HEK293 (cell line): Measurements from ENCODE around the gene GBX2.

Experiments used
- CTCF ChIA-PET: fragments of 350-600 bp; formaldehyde crosslinking; extraction: SDS; loops from one replicate; lab custom pipeline; 2021; ENCODE audit warnings: antibody characterized with exemption; lab: Yijun Ruan, JAX
- POLR2A ChIA-PET: fragments of 300-600 bp; formaldehyde crosslinking; extraction: SDS; loops from one replicate; lab custom pipeline; 2020; ENCODE audit warnings: antibody characterized with exemption, inconsistent platforms; lab: Yijun Ruan, JAX
- H3K27ac ChIP-seq: fragments of 200-500 bp; sonication (Bioruptor generic); 2 replicates; pipeline ENCODE4 v1.5.1; 2014; ENCODE audit warnings: low read depth, low read length, control low read depth, inconsistent platforms; ENCODE audit errors: extremely low read depth
- H3K36me3 ChIP-seq, 2 experiments: fragments of 200-500 bp in 1 of 2; sonication (Bioruptor generic) in 1 of 2; 1 replicate in 1 of 2; 2 replicates in 1 of 2; pipeline ENCODE4 v1.5.1; 2014 to 2017; ENCODE audit warnings: inconsistent platforms in 2 of 2, low read length in 2 of 2; ENCODE audit not compliant: control insufficient read depth in 2 of 2, insufficient read depth in 1 of 2
- H3K4me1 ChIP-seq: fragments of 200-500 bp; sonication (Bioruptor generic); 2 replicates; pipeline ENCODE4 v1.5.1; 2014; ENCODE audit warnings: mild to moderate bottlenecking, low read length, inconsistent platforms; ENCODE audit not compliant: control insufficient read depth, insufficient read depth
- H3K4me3 ChIP-seq: 2 replicates; pipeline ENCODE4 v1.5.1; 2011; ENCODE audit warnings: low read depth, mild to moderate bottlenecking, control low read depth, low read length, moderate library complexity
- H3K9me3 ChIP-seq: fragments of 200-500 bp; sonication (Bioruptor generic); 2 replicates; pipeline ENCODE4 v1.5.1; 2014; ENCODE audit warnings: low read depth, low read length, inconsistent platforms; ENCODE audit not compliant: control insufficient read depth, insufficient read depth
- GLIS1 ChIP-seq: fragments of 450-650 bp; formaldehyde crosslinking; IDR thresholded peaks from 2 replicates; pipeline ENCODE4 v1.5.1; 2016; ENCODE audit warnings: missing biosample characterization, missing genetic modification characterization
- IKZF3 ChIP-seq: fragments of 450-650 bp; IDR thresholded peaks from 2 replicates; pipeline ENCODE4 v1.5.0; 2018; ENCODE audit warnings: missing biosample characterization, mild to moderate bottlenecking, missing genetic modification characterization, moderate library complexity
- MEIS1 ChIP-seq: sonication (generic); formaldehyde crosslinking; IDR thresholded peaks from 2 replicates; pipeline ENCODE4 v1.8.1; 2022; ENCODE audit warnings: missing genetic modification reagents, mild to moderate bottlenecking, borderline replicate concordance
- ZBTB1 ChIP-seq: fragments of 450-650 bp; formaldehyde crosslinking; IDR thresholded peaks from 2 replicates; pipeline ENCODE4 v1.5.1; 2016; ENCODE audit warnings: missing biosample characterization, missing genetic modification characterization
- ZBTB21 ChIP-seq: fragments of 450-650 bp; formaldehyde crosslinking; IDR thresholded peaks from 2 replicates; pipeline ENCODE4 v1.5.1; 2017; ENCODE audit warnings: missing biosample characterization, missing genetic modification characterization
- ZNF138 ChIP-seq: fragments of 450-650 bp; formaldehyde crosslinking; IDR thresholded peaks from 2 replicates; pipeline ENCODE4 v1.5.1; 2016; ENCODE audit warnings: missing biosample characterization, missing genetic modification characterization, borderline replicate concordance
- ZNF157 ChIP-seq: fragments of 450-650 bp; formaldehyde crosslinking; IDR thresholded peaks from 2 replicates; pipeline ENCODE4 v1.5.1; 2016; ENCODE audit warnings: missing biosample characterization, missing genetic modification characterization
- ZNF175 ChIP-seq: fragments of 450-650 bp; formaldehyde crosslinking; IDR thresholded peaks from 2 replicates; pipeline ENCODE4 v1.5.1; 2016; ENCODE audit warnings: missing biosample characterization, missing genetic modification characterization
- ZNF274 ChIP-seq, 2 experiments: fragments of 200-500 bp in 1 of 2; fragments of 450-650 bp in 1 of 2; sonication (Bioruptor generic) in 1 of 2; formaldehyde crosslinking in 1 of 2; IDR thresholded peaks; 2 replicates each; pipeline versions ENCODE4 v1.5.1 to v1.6.1; 2014 to 2016; ENCODE audit warnings: borderline replicate concordance in 1 of 2, inconsistent platforms in 1 of 2, low read length in 1 of 2, missing biosample characterization in 1 of 2, missing genetic modification characterization in 1 of 2
- ZNF324 ChIP-seq: fragments of 450-650 bp; formaldehyde crosslinking; IDR thresholded peaks from 2 replicates; pipeline ENCODE4 v1.5.1; 2016; ENCODE audit warnings: missing biosample characterization, missing genetic modification characterization
- ZNF341 ChIP-seq: fragments of 450-650 bp; formaldehyde crosslinking; IDR thresholded peaks from 2 replicates; pipeline ENCODE4; 2016; ENCODE audit warnings: low read depth, missing biosample characterization, missing genetic modification characterization
- ZNF391 ChIP-seq: fragments of 450-650 bp; formaldehyde crosslinking; IDR thresholded peaks from 2 replicates; pipeline ENCODE4 v1.5.1; 2016; ENCODE audit warnings: low read depth, missing biosample characterization, missing genetic modification characterization, borderline replicate concordance
- ZNF433 ChIP-seq: fragments of 450-650 bp; formaldehyde crosslinking; IDR thresholded peaks from 2 replicates; pipeline ENCODE4 v1.5.1; 2016; ENCODE audit warnings: missing biosample characterization, missing genetic modification characterization, low read depth
- ZNF521 ChIP-seq: fragments of 450-650 bp; formaldehyde crosslinking; IDR thresholded peaks from 2 replicates; pipeline ENCODE4 v1.5.1; 2017; ENCODE audit warnings: missing biosample characterization, mild to moderate bottlenecking, missing genetic modification characterization
- ZNF529 ChIP-seq: fragments of 450-650 bp; formaldehyde crosslinking; IDR thresholded peaks from 2 replicates; pipeline ENCODE4 v1.5.1; 2017; ENCODE audit warnings: missing genetic modification characterization, missing biosample characterization; ENCODE audit not compliant: insufficient replicate concordance
- ZNF621 ChIP-seq: fragments of 450-650 bp; formaldehyde crosslinking; IDR thresholded peaks from 2 replicates; pipeline ENCODE4 v1.5.1; 2017; ENCODE audit warnings: missing biosample characterization, missing genetic modification characterization
- ZNF670 ChIP-seq: fragments of 450-650 bp; formaldehyde crosslinking; IDR thresholded peaks from 2 replicates; pipeline ENCODE4 v1.5.1; 2016; ENCODE audit warnings: missing biosample characterization, missing genetic modification characterization, low read depth
- ZNF776 ChIP-seq: fragments of 450-650 bp; formaldehyde crosslinking; IDR thresholded peaks from 2 replicates; pipeline ENCODE4 v1.5.0; 2017; ENCODE audit warnings: missing biosample characterization, missing genetic modification characterization, borderline replicate concordance
- TF ChIP-seq, protein P1 (sequence below): fragments of 450-650 bp; formaldehyde crosslinking; IDR thresholded peaks from 2 replicates; pipeline ENCODE4 v1.5.1; 2017; ENCODE audit warnings: missing biosample characterization, missing genetic modification characterization
- TF ChIP-seq, protein P2 (sequence below): fragments of 450-650 bp; formaldehyde crosslinking; IDR thresholded peaks from 2 replicates; pipeline ENCODE4 v1.5.1; 2016; ENCODE audit warnings: missing biosample characterization, missing genetic modification characterization
- TF ChIP-seq, protein P3 (sequence below): fragments of 450-650 bp; formaldehyde crosslinking; IDR thresholded peaks from 2 replicates; pipeline ENCODE4 v1.5.1; 2016; ENCODE audit warnings: missing biosample characterization, missing genetic modification characterization, borderline replicate concordance

The GBX2 gene

DNA sequence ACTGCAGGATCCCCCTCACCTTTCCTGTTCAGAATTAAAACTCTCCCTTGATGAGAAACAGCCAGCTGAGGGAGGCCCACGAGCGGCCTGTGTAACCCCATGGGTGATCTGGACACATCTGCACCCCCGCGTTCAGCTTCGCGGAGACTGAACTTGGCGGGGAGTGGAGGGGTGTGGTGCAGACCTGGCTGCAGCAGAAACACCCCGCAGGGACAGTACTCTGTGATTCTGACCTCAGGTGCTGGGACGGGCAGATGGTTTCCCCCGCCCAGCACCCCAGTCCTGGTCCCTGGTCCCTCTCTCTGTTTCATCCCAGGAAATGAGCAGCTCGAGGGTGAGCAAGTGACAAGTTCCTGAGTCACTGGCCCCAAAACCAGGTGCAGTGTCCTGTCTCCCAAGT, 41.2 kb downstream of the GBX2 start:
- Histone ChIP-seq H3K36me3 (peaks cover 0 to 10% of the 10 kb centered on the region in 2 experiments; a peak in 1 of 3 replicates), H3K27ac (no peak overlapping the region), H3K4me1 (no peaks in the 10 kb centered on the region), H3K4me3 (no peak overlapping the region), H3K9me3 (no peaks in the 10 kb centered on the region)
- ChIA-PET POLR2A (no interaction called here), CTCF (interaction anchor here (0.6 to 1.7 kb wide), 2 partner anchors 361 to 796 kb away, joined by 3 to 4 read pairs; no protein-coding TSS in a partner anchor)
- TF ChIP-seq ZNF521 (tag by site-specific recombination) = no peak
- TF ChIP-seq ZNF391 (tag by site-specific recombination) = no peak
- TF ChIP-seq, protein P1, sequence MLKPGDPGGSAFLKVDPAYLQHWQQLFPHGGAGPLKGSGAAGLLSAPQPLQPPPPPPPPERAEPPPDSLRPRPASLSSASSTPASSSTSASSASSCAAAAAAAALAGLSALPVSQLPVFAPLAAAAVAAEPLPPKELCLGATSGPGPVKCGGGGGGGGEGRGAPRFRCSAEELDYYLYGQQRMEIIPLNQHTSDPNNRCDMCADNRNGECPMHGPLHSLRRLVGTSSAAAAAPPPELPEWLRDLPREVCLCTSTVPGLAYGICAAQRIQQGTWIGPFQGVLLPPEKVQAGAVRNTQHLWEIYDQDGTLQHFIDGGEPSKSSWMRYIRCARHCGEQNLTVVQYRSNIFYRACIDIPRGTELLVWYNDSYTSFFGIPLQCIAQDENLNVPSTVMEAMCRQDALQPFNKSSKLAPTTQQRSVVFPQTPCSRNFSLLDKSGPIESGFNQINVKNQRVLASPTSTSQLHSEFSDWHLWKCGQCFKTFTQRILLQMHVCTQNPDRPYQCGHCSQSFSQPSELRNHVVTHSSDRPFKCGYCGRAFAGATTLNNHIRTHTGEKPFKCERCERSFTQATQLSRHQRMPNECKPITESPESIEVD = no peak
- TF ChIP-seq ZNF670 = no peak
- TF ChIP-seq, protein P2, sequence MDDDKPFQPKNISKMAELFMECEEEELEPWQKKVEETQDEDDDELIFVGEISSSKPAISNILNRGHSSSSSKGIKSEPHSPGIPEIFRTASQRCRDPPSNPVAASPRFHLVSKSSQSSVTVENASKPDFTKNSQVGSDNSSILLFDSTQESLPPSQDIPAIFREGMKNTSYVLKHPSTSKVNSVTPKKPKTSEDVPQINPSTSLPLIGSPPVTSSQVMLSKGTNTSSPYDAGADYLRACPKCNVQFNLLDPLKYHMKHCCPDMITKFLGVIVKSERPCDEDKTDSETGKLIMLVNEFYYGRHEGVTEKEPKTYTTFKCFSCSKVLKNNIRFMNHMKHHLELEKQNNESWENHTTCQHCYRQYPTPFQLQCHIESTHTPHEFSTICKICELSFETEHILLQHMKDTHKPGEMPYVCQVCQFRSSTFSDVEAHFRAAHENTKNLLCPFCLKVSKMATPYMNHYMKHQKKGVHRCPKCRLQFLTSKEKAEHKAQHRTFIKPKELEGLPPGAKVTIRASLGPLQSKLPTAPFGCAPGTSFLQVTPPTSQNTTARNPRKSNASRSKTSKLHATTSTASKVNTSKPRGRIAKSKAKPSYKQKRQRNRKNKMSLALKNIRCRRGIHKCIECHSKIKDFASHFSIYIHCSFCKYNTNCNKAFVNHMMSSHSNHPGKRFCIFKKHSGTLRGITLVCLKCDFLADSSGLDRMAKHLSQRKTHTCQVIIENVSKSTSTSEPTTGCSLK (tag by site-specific recombination) = no peak
- no peak for TF ChIP-seq ZNF324 (tag by site-specific recombination)
- no peak for TF ChIP-seq ZNF621 (tag by site-specific recombination)
- no peak for TF ChIP-seq IKZF3
- no peak for TF ChIP-seq ZNF157

DNA sequence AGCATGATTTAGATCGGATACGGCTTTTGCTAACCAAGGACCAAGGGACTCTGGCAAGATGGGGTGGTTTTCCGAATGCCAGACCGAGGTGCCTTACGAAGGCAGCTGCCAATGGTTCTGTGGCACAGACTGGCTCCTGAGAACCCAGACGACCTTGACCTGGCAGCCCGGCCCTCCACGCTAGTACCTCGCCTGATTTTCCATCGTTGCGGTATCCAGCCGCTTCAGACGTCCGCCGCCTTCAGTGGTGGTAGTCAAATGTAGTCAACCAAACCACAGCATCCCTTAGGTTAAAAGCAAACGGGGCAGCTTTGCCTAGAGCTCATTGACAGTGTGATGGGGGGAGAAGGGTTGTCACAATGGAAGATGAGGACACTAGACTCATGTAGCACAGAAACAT, 42.6 kb downstream of the GBX2 start:
- H3K4me3 ChIP-seq = no peak overlapping the region
- no peaks in the 10 kb centered on the region for H3K4me1 ChIP-seq
- TF ChIP-seq GLIS1 (no peak), ZNF529 (tag by site-specific recombination) (no peak), ZNF138 (no peak), ZNF341 (no peak), ZNF776 (tag by site-specific recombination) (no peak), MEIS1 (no peak), ZNF175 (tag by site-specific recombination) (no peak), ZNF274 (IDR thresholded peaks at IDR 0.05; ENCODE audit: low read length) (no peak), ZNF274 (tag by site-specific recombination; IDR thresholded peaks at IDR 0.05; ENCODE audit: borderline replicate concordance) (no peak)
- H3K9me3 ChIP-seq = no peaks in the 10 kb centered on the region
- POLR2A ChIA-PET = no interaction called here
- H3K27ac ChIP-seq = no peak overlapping the region
- H3K36me3 ChIP-seq = peaks cover 0 to 10% of the 10 kb centered on the region in 2 experiments; a peak in 1 of 3 replicates
- CTCF ChIA-PET = no interaction called here

DNA sequence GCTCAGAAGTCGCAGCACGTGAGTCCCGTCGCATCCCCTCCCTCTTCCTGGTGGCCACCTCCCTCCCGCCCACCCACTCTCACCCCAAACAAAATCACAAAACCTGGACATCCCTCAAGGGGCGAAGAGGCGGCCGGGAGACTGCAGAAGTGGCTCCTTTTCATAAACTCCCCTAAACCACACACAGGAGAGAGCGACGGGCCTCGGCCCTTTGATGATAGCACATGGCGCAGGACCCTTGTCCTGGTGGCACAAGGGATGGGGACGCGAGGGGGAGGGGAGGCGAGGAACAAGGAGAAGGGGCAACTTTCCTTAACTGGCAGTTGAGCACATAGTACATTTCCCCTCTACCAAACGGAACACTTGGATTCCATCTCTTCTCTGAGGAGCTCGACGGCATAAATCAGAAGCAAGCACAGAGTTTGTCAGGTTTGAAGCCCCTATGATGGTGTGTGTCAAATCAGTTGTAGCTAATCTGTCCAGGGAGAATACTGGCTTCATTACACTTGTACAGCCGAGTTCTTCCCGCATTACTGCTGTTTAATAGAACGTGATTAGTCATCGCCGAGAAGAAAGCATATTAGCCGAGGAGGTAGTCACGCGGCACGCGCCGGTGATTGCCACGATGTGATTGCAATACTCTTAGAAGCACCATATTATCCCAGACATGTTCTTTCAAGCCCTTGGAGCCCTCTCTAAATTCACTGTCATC, 43.8 kb downstream of the GBX2 start:
- Histone ChIP-seq H3K4me1 (no peaks in the 10 kb centered on the region), H3K4me3 (no peak overlapping the region), H3K27ac (no peak overlapping the region), H3K9me3 (no peaks in the 10 kb centered on the region), H3K36me3 (peaks cover 0 to 10% of the 10 kb centered on the region in 2 experiments; a peak in 1 of 3 replicates)
- no peak for TF ChIP-seq ZNF433 (tag by site-specific recombination)
- TF ChIP-seq, protein P3, sequence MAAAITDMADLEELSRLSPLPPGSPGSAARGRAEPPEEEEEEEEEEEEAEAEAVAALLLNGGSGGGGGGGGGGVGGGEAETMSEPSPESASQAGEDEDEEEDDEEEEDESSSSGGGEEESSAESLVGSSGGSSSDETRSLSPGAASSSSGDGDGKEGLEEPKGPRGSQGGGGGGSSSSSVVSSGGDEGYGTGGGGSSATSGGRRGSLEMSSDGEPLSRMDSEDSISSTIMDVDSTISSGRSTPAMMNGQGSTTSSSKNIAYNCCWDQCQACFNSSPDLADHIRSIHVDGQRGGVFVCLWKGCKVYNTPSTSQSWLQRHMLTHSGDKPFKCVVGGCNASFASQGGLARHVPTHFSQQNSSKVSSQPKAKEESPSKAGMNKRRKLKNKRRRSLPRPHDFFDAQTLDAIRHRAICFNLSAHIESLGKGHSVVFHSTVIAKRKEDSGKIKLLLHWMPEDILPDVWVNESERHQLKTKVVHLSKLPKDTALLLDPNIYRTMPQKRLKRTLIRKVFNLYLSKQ (tag by site-specific recombination) = no peak
- TF ChIP-seq ZBTB21 (tag by site-specific recombination) = no peak
- TF ChIP-seq ZBTB1 (tag by site-specific recombination) = no peak
- ChIA-PET CTCF (no interaction called here), POLR2A (no interaction called here)
